HepG2 (cell line): ENCODE measurements around the gene RTN4. TPM values are rescaled to one million over a fixed set of nuclear protein-coding genes. Genes with fewer than 3 reads are reported as not detected.

Source experiments
- ATF1 ChIP-seq: IDR thresholded peaks from 2 replicates; pipeline ENCODE4 v1.6.1; 2016; ENCODE audit warnings: mild to moderate bottlenecking, control low read depth
- BRCA1 ChIP-seq: sonication (generic); formaldehyde crosslinking; IDR thresholded peaks from 2 replicates; pipeline ENCODE4 v1.4.0; 2020; ENCODE audit warnings: missing genetic modification reagents
- CBX5 ChIP-seq: sonication (generic); formaldehyde crosslinking; IDR thresholded peaks from 2 replicates; pipeline ENCODE4 v1.4.0; 2020; ENCODE audit warnings: missing genetic modification reagents, borderline replicate concordance
- KDM5A ChIP-seq: fragments of 200-600 bp; sonication (generic); IDR thresholded peaks from 2 replicates; pipeline ENCODE4 v1.7.0; 2018; ENCODE audit warnings: antibody characterized with exemption, mild to moderate bottlenecking, low read length, borderline replicate concordance
- KDM5B ChIP-seq: sonication (generic); formaldehyde crosslinking; IDR thresholded peaks from 2 replicates; pipeline ENCODE4 v1.4.0; 2020; ENCODE audit warnings: missing genetic modification reagents, mild to moderate bottlenecking, borderline replicate concordance
- PHF8 ChIP-seq: sonication (generic); formaldehyde crosslinking; IDR thresholded peaks from 2 replicates; pipeline ENCODE4 v1.5.0; 2020; ENCODE audit warnings: missing genetic modification reagents
- RELA ChIP-seq: sonication (generic); formaldehyde crosslinking; IDR thresholded peaks from 2 replicates; pipeline ENCODE4 v1.4.0; 2020; ENCODE audit warnings: missing genetic modification reagents
- SOX6 ChIP-seq, 2 experiments: fragments of 450-650 bp in 1 of 2; sonication (generic) in 1 of 2; formaldehyde crosslinking in 1 of 2; IDR thresholded peaks; 2 replicates each; pipeline versions ENCODE4 v1.4.0 to v1.6.1; 2017 to 2020; ENCODE audit warnings: antibody characterized with exemption in 1 of 2, mild to moderate bottlenecking in 1 of 2, missing genetic modification reagents in 1 of 2
- ZFY ChIP-seq: sonication (generic); formaldehyde crosslinking; IDR thresholded peaks from 2 replicates; pipeline ENCODE4 v1.4.0; 2020; ENCODE audit warnings: missing genetic modification reagents
- ZNF10 ChIP-seq: sonication (generic); formaldehyde crosslinking; IDR thresholded peaks from 2 replicates; pipeline ENCODE4 v1.4.0; 2020; ENCODE audit warnings: mild to moderate bottlenecking, low read depth, missing genetic modification reagents, borderline replicate concordance
- ZNF17 ChIP-seq: sonication (generic); formaldehyde crosslinking; IDR thresholded peaks from 2 replicates; pipeline ENCODE4 v1.5.0; 2020; ENCODE audit warnings: mild to moderate bottlenecking, missing genetic modification reagents
- ZNF207 ChIP-seq: fragments of 450-650 bp; IDR thresholded peaks from 2 replicates; pipeline ENCODE4 v1.6.1; 2016; ENCODE audit warnings: antibody characterized with exemption, borderline replicate concordance
- ZNF605 ChIP-seq: sonication (generic); formaldehyde crosslinking; IDR thresholded peaks from 2 replicates; pipeline ENCODE4 v1.8.0; 2022; ENCODE audit warnings: mild to moderate bottlenecking, missing genetic modification reagents
- ZNF749 ChIP-seq: sonication (generic); formaldehyde crosslinking; IDR thresholded peaks from 2 replicates; pipeline ENCODE4 v1.8.0; 2022; ENCODE audit warnings: mild to moderate bottlenecking, missing genetic modification reagents, moderate library complexity, borderline replicate concordance
- ZNF775 ChIP-seq: sonication (generic); formaldehyde crosslinking; IDR thresholded peaks from 2 replicates; pipeline ENCODE4 v1.4.0; 2020; ENCODE audit warnings: missing genetic modification reagents, mild to moderate bottlenecking, moderate library complexity, borderline replicate concordance
- ZNF816 ChIP-seq: sonication (generic); formaldehyde crosslinking; IDR thresholded peaks from 2 replicates; pipeline ENCODE4 v1.8.0; 2022; ENCODE audit warnings: missing genetic modification reagents, mild to moderate bottlenecking, borderline replicate concordance
- ZNF839 ChIP-seq: sonication (generic); formaldehyde crosslinking; IDR thresholded peaks from 2 replicates; pipeline ENCODE4 v1.4.0; 2020; ENCODE audit warnings: missing genetic modification reagents, mild to moderate bottlenecking, borderline replicate concordance
- polyA plus RNA-seq, 8 experiments: library from polyadenylated mRNA; depleted of rRNA in 3 of 8; stranded (reverse) in 7 of 8; unstranded in 1 of 8; fragments of >200 nt; fragmentation: Illumina TruSeq in 4 of 8; extraction: Trizol in 4 of 8; gene quantifications; 2 replicates each; pipeline versions ENCODE4 v1.2.1 to v1.2.3, GENCODE V29; 2011 to 2016; ENCODE audit warnings: low read depth in 4 of 8, missing spikeins in 1 of 8, mixed read lengths in 1 of 8; ENCODE audit not compliant: insufficient read depth in 1 of 8
- total RNA-seq, 5 experiments: library from RNA; depleted of rRNA; stranded (reverse); fragments of >200 nt; fragmentation: Illumina TruSeq; extraction: Trizol; gene quantifications; 2 replicates each; pipeline ENCODE4 v1.2.3, GENCODE V29; 2016; ENCODE audit warnings: low read depth in 1 of 5
- TF ChIP-seq, protein P1 (sequence below): sonication (generic); formaldehyde crosslinking; IDR thresholded peaks from 2 replicates; pipeline ENCODE4 v1.5.0; 2020; ENCODE audit warnings: mild to moderate bottlenecking, missing genetic modification reagents, borderline replicate concordance
- TF ChIP-seq, protein P2 (sequence below): sonication (generic); formaldehyde crosslinking; IDR thresholded peaks from 2 replicates; pipeline ENCODE4 v1.4.0; 2020; ENCODE audit warnings: missing genetic modification reagents, borderline replicate concordance
- TF ChIP-seq, protein P3 (sequence below): sonication (generic); formaldehyde crosslinking; IDR thresholded peaks from 2 replicates; pipeline ENCODE4 v1.5.0; 2020; ENCODE audit warnings: mild to moderate bottlenecking, missing genetic modification reagents

RTN4 gene
- total and polyA plus RNA-seq, 2 of the 13 experiments (the other 11 are each of a cell fraction or from before 2014, with no cell fraction given): 98.4 to 133 TPM

DNA sequence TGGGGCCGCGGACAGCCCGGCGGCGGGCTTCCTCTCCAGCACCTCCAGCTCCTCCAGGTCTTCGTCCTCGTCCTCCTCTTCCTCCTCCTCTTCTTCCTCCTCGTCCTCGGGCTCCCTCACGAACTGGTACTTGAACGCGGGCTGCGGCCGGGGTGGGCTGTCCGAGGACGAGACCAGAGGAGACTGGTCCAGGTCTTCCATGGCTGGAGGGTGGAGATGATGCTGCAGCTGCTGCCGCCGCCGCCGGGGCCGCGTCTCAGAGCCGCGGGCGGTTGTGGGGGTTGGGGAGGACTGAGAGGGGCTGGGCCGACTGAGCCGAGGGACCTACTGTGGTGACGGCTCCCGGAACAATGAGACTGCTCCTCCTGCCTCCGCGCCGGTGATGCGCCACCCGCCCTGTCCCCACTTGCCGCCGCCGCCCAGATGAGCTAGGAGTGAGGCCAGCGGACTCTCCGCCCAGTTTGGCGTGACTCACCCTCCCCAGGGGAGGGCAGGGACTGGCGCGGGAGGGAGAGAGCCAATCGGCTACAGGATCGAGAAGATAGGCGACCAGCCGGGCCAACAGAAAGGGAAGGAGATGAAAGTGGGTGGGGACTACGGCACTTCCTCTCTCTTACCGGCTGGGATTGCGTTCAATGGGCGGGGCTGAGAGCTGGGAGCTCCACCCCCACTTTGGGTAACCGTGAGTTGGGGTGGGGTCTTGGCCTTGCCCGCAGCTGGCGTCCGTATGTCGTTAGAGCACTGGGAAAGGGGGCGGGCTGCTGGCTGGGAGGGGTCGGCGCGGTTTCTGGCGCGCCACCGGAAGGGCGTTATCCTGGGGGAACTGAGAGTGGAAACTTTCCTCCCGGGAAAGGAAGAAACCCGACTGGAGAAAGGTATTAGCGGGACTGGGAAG is at the start of gene RTN4 (continued):
- TF ChIP-seq ZNF775 (CRISPR knock-in tag) (no peak), ZNF816 (peak; percentile 91; the same call in 1 of the 2 replicates), ZNF10 (CRISPR knock-in tag) (no peak), ZNF839 (CRISPR knock-in tag) (peak; percentile 46; the same call in 1 of the 2 replicates), ZNF749 (CRISPR knock-in tag) (peak; percentile 88), ZNF207 (no peak), CBX5 (peak; percentile 88; the same call in 1 of the 2 replicates), ATF1 (CRISPR knock-in tag) (peak; percentile 65), ZFY (CRISPR knock-in tag) (peak; percentile 57; the same call in 1 of the 2 replicates), KDM5B (CRISPR knock-in tag) (peak; percentile 55; the same call in 1 of the 2 replicates), BRCA1 (CRISPR knock-in tag) (peak; percentile 75; the same call in 1 of the 2 replicates), RELA (CRISPR knock-in tag) (no peak), ZNF17 (CRISPR knock-in tag) (no peak), ZNF605 (CRISPR knock-in tag) (peak; percentile 85), PHF8 (CRISPR knock-in tag) (peak; percentile 71), SOX6 (IDR thresholded peaks at IDR 0.05) (no peak), SOX6 (CRISPR knock-in tag; IDR thresholded peaks at IDR 0.05) (peak; percentile 89), KDM5A (peak; percentile 77; the same call in 1 of the 2 replicates)
- TF ChIP-seq, protein P1, sequence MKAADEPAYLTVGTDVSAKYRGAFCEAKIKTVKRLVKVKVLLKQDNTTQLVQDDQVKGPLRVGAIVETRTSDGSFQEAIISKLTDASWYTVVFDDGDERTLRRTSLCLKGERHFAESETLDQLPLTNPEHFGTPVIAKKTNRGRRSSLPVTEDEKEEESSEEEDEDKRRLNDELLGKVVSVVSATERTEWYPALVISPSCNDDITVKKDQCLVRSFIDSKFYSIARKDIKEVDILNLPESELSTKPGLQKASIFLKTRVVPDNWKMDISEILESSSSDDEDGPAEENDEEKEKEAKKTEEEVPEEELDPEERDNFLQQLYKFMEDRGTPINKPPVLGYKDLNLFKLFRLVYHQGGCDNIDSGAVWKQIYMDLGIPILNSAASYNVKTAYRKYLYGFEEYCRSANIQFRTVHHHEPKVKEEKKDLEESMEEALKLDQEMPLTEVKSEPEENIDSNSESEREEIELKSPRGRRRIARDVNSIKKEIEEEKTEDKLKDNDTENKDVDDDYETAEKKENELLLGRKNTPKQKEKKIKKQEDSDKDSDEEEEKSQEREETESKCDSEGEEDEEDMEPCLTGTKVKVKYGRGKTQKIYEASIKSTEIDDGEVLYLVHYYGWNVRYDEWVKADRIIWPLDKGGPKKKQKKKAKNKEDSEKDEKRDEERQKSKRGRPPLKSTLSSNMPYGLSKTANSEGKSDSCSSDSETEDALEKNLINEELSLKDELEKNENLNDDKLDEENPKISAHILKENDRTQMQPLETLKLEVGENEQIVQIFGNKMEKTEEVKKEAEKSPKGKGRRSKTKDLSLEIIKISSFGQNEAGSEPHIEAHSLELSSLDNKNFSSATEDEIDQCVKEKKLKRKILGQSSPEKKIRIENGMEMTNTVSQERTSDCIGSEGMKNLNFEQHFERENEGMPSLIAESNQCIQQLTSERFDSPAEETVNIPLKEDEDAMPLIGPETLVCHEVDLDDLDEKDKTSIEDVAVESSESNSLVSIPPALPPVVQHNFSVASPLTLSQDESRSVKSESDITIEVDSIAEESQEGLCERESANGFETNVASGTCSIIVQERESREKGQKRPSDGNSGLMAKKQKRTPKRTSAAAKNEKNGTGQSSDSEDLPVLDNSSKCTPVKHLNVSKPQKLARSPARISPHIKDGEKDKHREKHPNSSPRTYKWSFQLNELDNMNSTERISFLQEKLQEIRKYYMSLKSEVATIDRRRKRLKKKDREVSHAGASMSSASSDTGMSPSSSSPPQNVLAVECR: peak; percentile 93
- TF ChIP-seq, protein P2, sequence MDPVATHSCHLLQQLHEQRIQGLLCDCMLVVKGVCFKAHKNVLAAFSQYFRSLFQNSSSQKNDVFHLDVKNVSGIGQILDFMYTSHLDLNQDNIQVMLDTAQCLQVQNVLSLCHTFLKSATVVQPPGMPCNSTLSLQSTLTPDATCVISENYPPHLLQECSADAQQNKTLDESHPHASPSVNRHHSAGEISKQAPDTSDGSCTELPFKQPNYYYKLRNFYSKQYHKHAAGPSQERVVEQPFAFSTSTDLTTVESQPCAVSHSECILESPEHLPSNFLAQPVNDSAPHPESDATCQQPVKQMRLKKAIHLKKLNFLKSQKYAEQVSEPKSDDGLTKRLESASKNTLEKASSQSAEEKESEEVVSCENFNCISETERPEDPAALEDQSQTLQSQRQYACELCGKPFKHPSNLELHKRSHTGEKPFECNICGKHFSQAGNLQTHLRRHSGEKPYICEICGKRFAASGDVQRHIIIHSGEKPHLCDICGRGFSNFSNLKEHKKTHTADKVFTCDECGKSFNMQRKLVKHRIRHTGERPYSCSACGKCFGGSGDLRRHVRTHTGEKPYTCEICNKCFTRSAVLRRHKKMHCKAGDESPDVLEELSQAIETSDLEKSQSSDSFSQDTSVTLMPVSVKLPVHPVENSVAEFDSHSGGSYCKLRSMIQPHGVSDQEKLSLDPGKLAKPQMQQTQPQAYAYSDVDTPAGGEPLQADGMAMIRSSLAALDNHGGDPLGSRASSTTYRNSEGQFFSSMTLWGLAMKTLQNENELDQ (CRISPR knock-in tag): no peak
- TF ChIP-seq, protein P3, sequence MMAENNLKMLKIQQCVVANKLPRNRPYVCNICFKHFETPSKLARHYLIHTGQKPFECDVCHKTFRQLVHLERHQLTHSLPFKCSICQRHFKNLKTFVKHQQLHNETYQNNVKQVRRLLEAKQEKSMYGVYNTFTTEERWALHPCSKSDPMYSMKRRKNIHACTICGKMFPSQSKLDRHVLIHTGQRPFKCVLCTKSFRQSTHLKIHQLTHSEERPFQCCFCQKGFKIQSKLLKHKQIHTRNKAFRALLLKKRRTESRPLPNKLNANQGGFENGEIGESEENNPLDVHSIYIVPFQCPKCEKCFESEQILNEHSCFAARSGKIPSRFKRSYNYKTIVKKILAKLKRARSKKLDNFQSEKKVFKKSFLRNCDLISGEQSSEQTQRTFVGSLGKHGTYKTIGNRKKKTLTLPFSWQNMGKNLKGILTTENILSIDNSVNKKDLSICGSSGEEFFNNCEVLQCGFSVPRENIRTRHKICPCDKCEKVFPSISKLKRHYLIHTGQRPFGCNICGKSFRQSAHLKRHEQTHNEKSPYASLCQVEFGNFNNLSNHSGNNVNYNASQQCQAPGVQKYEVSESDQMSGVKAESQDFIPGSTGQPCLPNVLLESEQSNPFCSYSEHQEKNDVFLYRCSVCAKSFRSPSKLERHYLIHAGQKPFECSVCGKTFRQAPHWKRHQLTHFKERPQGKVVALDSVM: no peak
